HG03432 (cell line): ENCODE results near the gene TKT.
"Not testable (repeated sequence)": the region's sequence is repeated elsewhere in the genome, so short reads cannot be mapped to it uniquely, and the experiment has no call there.

Source experiments
- ATAC-seq: cut with Tn5 transposase; IDR thresholded peaks from one replicate; pipeline ENCODE4 v1.9.1; 2021; ENCODE audit warnings: mild to moderate bottlenecking, moderate library complexity; ENCODE audit not compliant: unreplicated experiment

The TKT gene

GRCh38 chr3:53260286-53260785 is 4.5 kb upstream of the TKT start:
- ATAC-seq: no peak

DNA sequence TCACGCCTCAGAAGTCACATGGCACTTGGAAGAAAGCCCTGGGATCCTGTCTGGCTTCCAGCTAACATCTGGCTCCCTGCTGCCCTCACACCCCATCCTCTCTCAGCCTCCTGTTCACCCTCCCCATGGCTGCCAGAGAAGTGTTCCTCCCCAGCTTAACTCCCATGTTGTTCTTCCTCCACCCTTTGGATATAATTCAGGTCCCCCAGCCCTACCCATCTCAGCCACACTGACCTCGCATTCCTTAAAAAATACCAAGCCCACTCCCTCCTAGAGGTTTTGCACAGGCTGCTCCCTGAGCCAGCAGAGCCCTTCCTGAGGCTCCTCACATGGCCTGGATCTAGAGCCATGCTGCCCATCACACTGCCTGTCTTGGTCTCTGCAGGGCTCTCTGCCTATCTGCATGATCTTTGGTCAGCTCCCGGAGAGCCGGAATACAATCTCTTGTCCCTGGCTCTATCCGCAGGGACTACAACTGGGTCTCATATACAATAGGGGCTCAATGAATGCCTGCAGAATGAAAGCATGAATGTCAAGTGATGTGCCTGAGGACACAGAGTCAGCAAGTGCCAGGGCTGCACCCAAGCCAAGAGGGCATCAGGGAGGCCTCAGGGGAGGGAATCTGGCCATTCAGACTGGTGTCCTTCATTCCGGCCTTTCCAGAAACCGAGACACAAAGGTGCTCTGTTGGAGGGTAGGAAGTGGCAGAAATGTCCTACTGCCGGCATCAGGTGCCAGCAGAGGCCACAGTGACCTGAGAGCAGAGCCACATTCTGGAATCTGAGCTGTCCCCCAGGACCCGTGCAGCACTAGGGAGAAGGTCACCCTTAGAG is 3.8 kb upstream of the TKT start:
- ATAC-seq: no peak

GRCh38 chr3:53258600-53259426 is 3.0 kb upstream of the TKT start:
- ATAC-seq: no peak

DNA sequence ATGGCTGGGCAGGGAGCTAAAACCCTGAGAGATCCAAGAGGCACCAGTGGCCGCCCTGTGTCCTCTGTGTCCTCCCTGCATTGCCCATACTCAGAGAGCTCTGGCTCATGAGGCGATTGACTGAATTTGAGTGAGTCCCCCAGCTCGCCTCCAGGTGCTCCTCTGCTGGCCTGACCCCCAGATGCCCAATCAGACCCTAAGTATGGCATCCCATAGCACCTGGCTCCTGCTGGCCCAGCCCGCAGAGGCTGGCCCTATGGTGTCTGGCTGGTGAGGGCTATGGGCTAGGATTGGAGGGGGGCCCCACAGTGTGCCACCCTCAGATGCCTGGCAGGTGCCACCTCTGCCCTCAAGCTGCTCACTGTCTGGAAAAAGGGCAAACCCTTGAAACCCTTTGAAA is 1.6 kb upstream of the TKT start:
- no peak for ATAC-seq

- no peak for ATAC-seq
These were observed 858 bp upstream of the TKT start for GRCh38 chr3:53256704-53257055.

- ATAC-seq: peak; percentile 53
These were observed 423 bp downstream of the TKT start for GRCh38 chr3:53255423-53255774.

DNA sequence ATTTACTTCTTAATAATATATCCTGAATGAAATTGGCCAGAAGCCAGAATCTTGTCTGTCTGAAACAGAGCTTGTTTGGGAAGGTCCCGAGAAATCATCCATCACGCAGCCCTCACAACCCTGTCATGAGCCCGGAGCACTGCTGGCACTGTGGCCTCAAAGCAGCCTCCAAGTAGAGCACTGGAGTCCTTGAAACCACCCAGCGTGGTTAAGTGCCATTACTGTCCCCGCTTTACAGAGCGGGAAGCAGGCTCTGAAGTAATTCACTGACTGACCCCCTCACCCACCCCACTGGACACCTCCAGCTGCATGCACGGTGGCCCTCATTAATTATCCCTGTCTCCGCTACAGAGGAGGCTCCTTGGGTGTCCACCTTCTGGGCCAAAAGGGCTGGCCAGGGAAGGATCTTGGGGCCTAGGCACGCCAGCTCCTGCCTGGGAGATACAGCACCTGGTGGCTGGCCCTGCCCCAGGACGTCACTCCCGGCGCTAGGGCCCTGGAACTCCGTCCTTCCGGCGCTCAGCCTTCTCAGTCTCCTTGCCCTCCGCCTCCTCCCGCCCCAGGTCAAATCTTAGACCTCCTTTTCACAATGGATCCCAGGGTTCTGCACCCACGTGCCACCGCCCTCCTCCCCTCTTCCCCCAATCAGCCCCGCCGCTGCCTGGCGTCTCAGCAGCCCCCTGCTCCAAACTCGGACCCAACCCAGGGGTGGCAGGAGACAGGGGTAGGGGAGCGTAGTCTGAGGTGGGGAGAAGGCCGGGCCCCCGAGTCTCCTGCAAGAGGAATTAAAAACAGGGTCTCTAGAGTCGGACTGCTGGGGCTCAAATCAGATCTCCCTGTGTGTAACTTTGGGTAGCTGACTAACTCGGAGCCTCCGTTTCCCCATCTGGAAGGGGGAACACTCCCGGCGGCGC is 1.1 kb downstream of the TKT start:
- ATAC-seq: peak; percentile 58

DNA sequence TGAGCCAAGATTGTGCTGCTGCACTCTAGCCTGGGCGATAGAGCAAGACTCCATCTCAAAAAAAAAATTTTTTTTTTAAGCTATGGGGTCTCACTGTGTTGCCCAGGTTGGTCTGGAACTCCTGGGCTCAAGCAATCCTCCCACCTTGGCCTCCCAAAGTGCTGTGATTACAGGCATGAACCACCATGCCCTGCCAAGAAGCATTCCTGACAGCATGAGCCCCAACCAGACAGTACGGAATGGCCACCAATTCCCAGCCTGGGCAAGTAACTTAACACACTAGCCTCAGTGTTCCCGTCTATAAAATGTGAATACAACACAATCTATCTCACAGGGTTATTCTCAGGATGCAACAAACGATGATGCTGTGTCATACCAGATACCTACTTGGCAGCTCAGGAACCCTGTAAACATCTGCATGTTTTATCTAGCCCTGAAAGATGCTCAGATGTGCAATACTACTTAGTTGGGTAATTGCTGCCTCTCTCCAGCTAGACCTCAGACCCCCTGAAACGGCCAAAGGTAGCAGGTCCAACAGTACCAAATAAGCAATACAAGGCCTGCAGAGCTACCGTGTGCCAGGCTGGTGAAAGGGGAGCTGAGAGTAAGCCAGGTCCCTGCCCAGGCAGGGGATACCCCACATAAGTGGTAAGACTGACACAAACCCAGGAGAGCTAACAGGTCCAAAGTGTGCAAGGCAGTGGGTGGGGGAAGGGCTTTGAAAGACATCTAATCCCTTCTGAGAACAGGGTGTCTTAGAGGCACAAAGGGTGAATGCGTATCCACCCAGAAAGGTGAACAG is 1.9 kb downstream of the TKT start:
- no peak for ATAC-seq

DNA sequence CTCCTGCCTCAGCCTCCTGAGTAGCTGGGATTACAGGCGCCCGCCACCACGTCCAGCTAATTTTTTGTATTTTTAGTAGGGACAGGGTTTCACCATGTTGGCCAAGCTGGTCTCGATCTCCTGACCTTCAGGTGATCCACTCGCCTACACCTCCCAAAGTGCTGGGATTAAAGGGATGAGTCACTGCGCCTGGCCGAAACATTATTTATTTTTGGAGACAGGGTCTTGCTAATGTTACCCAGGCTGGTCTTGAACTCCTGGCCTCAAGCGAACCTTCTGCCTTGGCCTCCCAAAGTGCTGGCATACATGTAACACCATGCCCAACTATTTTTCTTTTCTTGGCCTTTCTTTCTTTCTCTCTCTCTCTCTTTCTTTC is 2.9 kb downstream of the TKT start:
- ATAC-seq: not testable (repeated sequence)

DNA sequence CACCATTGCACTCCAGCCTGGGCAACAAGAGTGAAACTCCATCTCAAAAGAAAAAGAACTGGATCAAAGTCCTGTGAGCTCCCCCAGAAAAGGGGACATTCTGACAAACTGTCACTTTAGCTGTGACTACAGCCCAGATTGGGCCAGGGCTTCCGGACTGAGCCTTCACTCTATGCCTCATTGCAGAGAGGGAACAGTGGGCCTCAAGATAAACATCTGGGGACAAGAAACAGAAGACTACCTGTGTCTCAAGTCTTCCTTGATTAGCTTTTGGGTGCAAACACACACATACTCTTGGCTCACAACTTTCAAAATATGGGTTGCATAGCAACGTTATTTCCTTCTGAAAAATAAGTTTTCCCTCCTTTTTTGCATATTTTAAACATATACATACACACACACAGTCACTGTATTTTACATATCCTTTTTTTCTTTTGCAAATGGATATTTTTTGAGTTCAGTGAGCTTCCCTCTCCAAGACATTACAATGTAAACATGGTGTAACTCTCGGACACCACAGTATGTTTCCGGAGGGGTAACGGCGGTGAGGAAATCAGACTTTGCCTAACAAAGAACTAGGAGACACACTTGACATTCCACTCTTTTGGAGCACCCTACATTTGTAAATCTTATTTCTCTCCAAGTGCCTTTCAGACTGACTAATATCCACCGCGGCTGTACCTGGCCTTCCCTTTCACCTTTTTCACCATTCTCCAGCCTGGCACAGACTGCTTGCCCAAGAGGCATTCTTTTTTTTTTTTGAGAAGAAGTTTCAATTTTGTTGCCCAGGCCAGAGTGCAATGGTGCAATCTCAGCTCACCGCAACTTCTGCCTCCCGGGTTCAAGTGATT is 3.5 kb downstream of the TKT start:
- no peak for ATAC-seq

DNA sequence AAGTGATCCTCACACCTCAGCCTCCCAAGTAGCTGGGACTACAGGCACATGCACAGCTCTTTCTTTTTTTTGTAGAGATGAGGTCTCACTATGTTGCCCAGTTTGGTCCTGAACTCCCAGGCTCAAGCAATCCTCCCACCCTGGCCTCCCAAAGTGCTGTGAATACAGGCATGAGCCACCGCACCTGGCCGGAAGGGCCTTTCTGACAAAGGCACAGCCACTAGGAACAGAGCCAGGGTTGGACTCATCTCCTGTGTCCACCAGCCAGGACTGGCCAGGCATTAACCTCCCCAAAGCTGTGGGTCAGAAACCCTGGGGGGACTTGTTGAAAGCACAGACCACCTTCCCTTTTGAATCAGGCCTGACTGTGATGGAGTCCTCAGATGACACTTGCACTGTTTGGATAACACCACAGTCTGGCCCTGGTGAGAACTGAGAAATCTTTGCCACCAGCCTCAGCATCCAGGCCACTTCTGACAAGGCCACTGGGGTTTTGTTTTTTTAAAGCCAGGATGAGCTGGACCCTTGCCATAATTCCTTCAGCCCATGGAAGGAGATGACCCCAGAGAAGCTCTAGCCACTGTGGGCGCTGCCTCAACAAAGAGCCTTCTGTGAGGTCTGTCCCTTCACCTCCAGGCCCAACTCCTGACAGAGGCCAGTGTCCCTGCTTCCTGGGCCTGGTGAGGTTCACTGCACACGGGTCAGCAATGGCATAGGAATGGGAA is 4.8 kb downstream of the TKT start:
- ATAC-seq: no peak

DNA sequence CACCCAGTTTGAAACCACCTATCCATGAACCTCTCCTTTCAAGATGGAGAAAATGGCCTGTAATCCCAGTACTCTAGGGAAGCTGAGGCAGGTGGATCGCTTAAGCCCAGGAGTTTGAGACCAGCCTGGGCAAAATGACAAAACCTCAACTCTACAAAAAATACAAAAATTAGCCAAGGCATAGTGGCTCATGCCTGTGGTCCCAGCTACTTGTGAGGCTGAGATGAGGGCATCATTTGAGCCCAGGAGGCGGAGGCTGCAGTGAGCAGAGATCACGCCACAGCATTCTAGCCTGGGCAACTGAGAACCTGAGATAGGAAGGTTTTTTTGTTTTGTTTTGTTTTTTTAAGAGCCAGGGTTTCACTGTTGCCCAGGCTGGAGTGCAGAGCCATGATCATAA is 5.4 kb downstream of the TKT start:
- no peak for ATAC-seq

- no peak for ATAC-seq
These were observed 7.7 kb downstream of the TKT start for GRCh38 chr3:53248161-53248560.

GRCh38 chr3:53247619-53248018 is 8.2 kb downstream of the TKT start:
- no peak for ATAC-seq

- no peak for ATAC-seq
These were observed 11.6 kb downstream of the TKT start for GRCh38 chr3:53244271-53244670.

DNA sequence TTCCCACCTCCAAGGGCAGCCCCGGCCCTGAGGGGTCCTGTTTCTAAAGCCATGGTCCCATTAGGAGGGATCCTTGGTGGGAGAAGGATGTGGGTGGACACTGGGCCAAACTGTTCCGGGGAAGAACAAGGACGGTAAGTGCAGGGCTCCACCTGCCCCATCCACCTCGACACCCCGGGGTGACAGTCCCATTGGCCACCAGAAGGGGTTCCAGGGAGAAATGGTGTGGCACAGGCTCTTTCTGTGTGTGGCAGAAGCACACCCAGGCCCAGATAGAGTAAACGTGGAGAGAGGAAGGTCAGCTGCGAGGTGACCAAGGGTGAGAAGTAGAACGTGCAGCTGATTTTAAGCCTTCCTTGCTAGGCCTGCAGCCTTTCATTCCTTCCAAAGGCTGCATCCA is 12.0 kb downstream of the TKT start:
- no peak for ATAC-seq

DNA sequence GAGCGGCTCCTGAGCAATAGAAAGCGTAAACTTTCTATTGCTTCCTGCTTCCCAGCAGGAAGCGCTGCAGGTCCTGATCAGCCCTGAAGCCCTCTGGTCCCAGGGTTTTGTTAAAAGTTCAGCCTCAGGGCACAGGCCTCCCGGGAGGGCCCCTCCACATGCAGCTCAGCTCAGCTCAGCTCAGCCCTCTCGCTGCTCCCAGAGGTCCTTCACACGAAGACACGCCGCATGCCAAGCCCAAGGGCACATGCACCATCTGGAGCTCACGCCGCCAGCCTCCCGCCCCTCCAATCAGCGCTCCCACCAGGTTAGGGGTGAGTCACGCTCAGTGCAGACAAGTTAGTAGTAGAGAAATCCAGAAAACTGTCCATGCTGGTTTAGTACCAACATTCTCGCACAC is 12.7 kb downstream of the TKT start:
- no peak for ATAC-seq

DNA sequence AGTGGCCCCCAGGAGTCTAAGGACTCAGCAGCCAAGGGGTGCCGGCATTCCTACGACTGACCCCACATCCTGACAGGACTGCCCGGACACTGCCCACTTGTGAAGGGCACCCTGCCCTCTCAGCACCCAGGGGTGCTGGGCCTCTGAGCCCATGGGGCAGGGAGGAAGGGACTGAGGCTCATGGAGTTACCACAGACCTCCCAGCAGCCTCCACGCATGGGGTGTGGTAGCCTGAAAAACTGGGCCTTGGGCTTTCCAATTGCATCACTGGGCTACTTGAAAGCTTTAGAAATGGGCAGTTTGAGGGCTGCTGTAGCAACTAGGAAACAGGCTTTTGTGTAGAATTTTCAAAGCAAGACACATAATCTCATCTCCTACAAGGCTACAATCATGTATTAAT is 13.2 kb downstream of the TKT start:
- no peak for ATAC-seq

DNA sequence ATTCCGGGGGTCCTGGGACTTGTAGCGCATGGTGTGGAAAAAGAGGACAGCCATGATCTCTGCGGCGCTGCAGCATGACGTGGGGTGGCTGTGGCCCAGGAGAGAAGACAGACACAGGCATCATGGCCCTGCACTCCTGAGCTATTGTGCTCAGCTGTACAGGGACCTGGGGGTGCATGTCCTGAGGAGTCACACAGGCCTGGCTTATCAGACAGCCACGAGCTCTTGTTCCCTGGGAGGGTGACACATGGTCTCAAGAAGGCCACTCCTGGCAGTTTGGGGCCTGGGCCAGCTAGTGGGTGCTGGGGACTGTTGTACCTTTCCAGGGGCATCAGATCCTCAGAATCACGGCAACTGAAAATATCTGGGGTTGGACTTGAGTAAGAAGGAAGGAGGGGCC is 13.7 kb downstream of the TKT start:
- no peak for ATAC-seq
